Body of pancreas (tissue), 4 donors: ENCODE results near the gene SLC9A9.

Source experiments
- CTCF ChIP-seq, 7 experiments: fragments of 450-650 bp in 4 of 7; fragments of 200-600 bp in 3 of 7; sonication (generic) in 3 of 7; IDR thresholded peaks; one replicate each; pipeline ENCODE4 v1.5.1; 2016 to 2019; ENCODE audit warnings: antibody characterized with exemption in 7 of 7
- POLR2A ChIP-seq, 3 donors: fragments of 450-650 bp; IDR thresholded peaks; one replicate each; pipeline ENCODE4 v1.6.1; 2016; ENCODE audit warnings: antibody characterized with exemption in 3 of 3, mild to moderate bottlenecking in 2 of 3

- TF ChIP-seq CTCF (IDR thresholded peaks at IDR 0.05) (no peak), POLR2A (IDR thresholded peaks at IDR 0.05) (no peak)
Measured at GRCh38 chr3:143220741-143221140, 627.5 kb downstream of the SLC9A9 start.
